MCF 10A (cell line): Measurements from ENCODE around the gene STXBP5L. TPM values are rescaled to one million over a fixed set of nuclear protein-coding genes. Genes with fewer than 3 reads are reported as not detected.

Experiments
- BruUV-seq: library from RNA; stranded (reverse); fragments of 400-500 nt; replicated peaks from 2 replicates; lab custom pipeline; 2021; lab: Mats Ljungman, UMichigan
- CTCF ChIA-PET: fragments of 300-600 bp; sonication (Branson Sonifier 250); formaldehyde crosslinking; extraction: SDS; loops from one replicate; lab custom pipeline; 2021; ENCODE audit warnings: antibody characterized with exemption, inconsistent platforms; lab: Yijun Ruan, JAX
- POLR2A ChIA-PET: fragments of 300-600, 350-650 bp; sonication (Branson Sonifier 250); formaldehyde crosslinking; extraction: SDS; loops from one replicate; lab custom pipeline; 2020; ENCODE audit warnings: antibody characterized with exemption, inconsistent platforms; lab: Yijun Ruan, JAX
- DNase-seq: peaks from one replicate; pipeline ENCODE4 v3.0.0-alpha.2; 2018; ENCODE audit not compliant: unreplicated experiment
- H3K27ac Mint-ChIP-seq: one replicate; pipeline ENCODE4 v1.8.0; 2022; ENCODE audit warnings: mild to moderate bottlenecking, low read depth, mixed read lengths; ENCODE audit not compliant: unreplicated experiment
- H3K27me3 Mint-ChIP-seq: one replicate; pipeline ENCODE4 v1.8.0; 2022; ENCODE audit warnings: mixed read lengths; ENCODE audit not compliant: insufficient read depth, unreplicated experiment
- H3K36me3 Mint-ChIP-seq: one replicate; pipeline ENCODE4 v1.8.0; 2022; ENCODE audit warnings: mild to moderate bottlenecking, moderate library complexity, mixed read lengths; ENCODE audit not compliant: insufficient read depth, unreplicated experiment
- H3K4me1 Mint-ChIP-seq: one replicate; pipeline ENCODE4 v1.8.0; 2022; ENCODE audit warnings: mixed read lengths; ENCODE audit not compliant: insufficient read depth, unreplicated experiment
- H3K4me3 Mint-ChIP-seq: one replicate; pipeline ENCODE4 v1.8.0; 2022; ENCODE audit warnings: mild to moderate bottlenecking, moderate library complexity, mixed read lengths; ENCODE audit not compliant: unreplicated experiment
- H3K9me3 Mint-ChIP-seq: one replicate; pipeline ENCODE4 v1.8.0; 2022; ENCODE audit warnings: mixed read lengths; ENCODE audit not compliant: unreplicated experiment
- CTCF ChIP-seq: fragments of 200-600 bp; IDR thresholded peaks from one replicate; pipeline ENCODE4 v1.8.0; 2022; ENCODE audit warnings: antibody characterized with exemption, mild to moderate bottlenecking; ENCODE audit not compliant: unreplicated experiment
- intact Hi-C: fragments of 100-400 bp; cut with micrococcal nuclease; formaldehyde crosslinking; loops from 2 replicates; pipeline ENCODE4 v1.14.1; 2022
- total RNA-seq: library from RNA; stranded (reverse); gene quantifications from 2 replicates; pipeline ENCODE4 v1.2.3, GENCODE V29; 2022

The STXBP5L gene
- total RNA-seq, 1 experiment from 2014 or later: not detected

- no peak overlapping the region for H3K4me3 Mint-ChIP-seq
- ChIA-PET POLR2A (no interaction called here), CTCF (no interaction called here)
- no peak for DNase-seq
- no peaks in the 10 kb centered on the region for H3K36me3 Mint-ChIP-seq
- intact Hi-C loops: no loop called here
- peaks cover 11% of the 10 kb centered on the region for H3K9me3 Mint-ChIP-seq
- no peaks in the 10 kb centered on the region for H3K27me3 Mint-ChIP-seq
- no peaks in the 10 kb centered on the region for H3K4me1 Mint-ChIP-seq
- no peak for TF ChIP-seq CTCF
- H3K27ac Mint-ChIP-seq: no peak overlapping the region
- BruUV-seq: no TSS peak
Observed at GRCh38 chr3:121274411-121274810, 366.4 kb downstream of the STXBP5L start.

GRCh38 chr3:121295452-121295851, 387.4 kb downstream of the STXBP5L start:
- Mint-ChIP-seq H3K4me3 (peak overlapping the region; percentile 0), H3K27ac (peak overlapping the region; percentile 93), H3K4me1 (peaks cover 26% of the 10 kb centered on the region), H3K9me3 (no peaks in the 10 kb centered on the region), H3K36me3 (no peaks in the 10 kb centered on the region), H3K27me3 (no peaks in the 10 kb centered on the region)
- TF ChIP-seq CTCF: no peak
- POLR2A ChIA-PET: no interaction called here
- BruUV-seq: no TSS peak
- CTCF ChIA-PET: no interaction called here
- intact Hi-C loops: no loop called here
- peak; percentile 73 for DNase-seq

- BruUV-seq: no TSS peak
- H3K36me3 Mint-ChIP-seq: no peaks in the 10 kb centered on the region
- H3K4me3 Mint-ChIP-seq: no peak overlapping the region
- peaks cover 26% of the 10 kb centered on the region for H3K4me1 Mint-ChIP-seq
- ChIA-PET POLR2A (interaction anchor here (0.9 kb wide), 1 partner anchor 13 kb away, joined by 4 read pairs; no protein-coding TSS in a partner anchor), CTCF (no interaction called here)
- H3K27ac Mint-ChIP-seq: peak overlapping the region; percentile 93
- intact Hi-C loops: no loop called here
- no peaks in the 10 kb centered on the region for H3K27me3 Mint-ChIP-seq
- peak; percentile 65 for DNase-seq
- TF ChIP-seq CTCF: no peak
- no peaks in the 10 kb centered on the region for H3K9me3 Mint-ChIP-seq
Observed at GRCh38 chr3:121295979-121296378, 388.0 kb downstream of the STXBP5L start.

- TF ChIP-seq CTCF: no peak
- Mint-ChIP-seq H3K27me3 (no peaks in the 10 kb centered on the region), H3K27ac (no peak overlapping the region), H3K9me3 (no peaks in the 10 kb centered on the region), H3K36me3 (no peaks in the 10 kb centered on the region), H3K4me3 (no peak overlapping the region), H3K4me1 (no peaks in the 10 kb centered on the region)
- no peak for DNase-seq
- intact Hi-C loops: no loop called here
- BruUV-seq: no TSS peak
- ChIA-PET POLR2A (no interaction called here), CTCF (no interaction called here)
Observed at GRCh38 chr3:121324320-121324719, 416.3 kb downstream of the STXBP5L start.
